HepG2 (cell line): ENCODE measurements around the gene EEIG1. TPM values are rescaled to one million over a fixed set of nuclear protein-coding genes. Genes with fewer than 3 reads are reported as not detected.

Experiments used
- GPN1 ChIP-seq: sonication (generic); formaldehyde crosslinking; IDR thresholded peaks from 2 replicates; pipeline ENCODE4 v1.5.1; 2020; ENCODE audit warnings: missing genetic modification reagents, borderline replicate concordance
- HNF1A ChIP-seq, 2 experiments: sonication (generic) in 1 of 2; formaldehyde crosslinking in 1 of 2; IDR thresholded peaks; 2 replicates each; pipeline versions ENCODE4 v1.4.0 to v1.6.1; 2016 to 2020; ENCODE audit warnings: borderline replicate concordance in 1 of 2, low read depth in 1 of 2, mild to moderate bottlenecking in 1 of 2, missing genetic modification reagents in 1 of 2
- IRX3 ChIP-seq: sonication (generic); formaldehyde crosslinking; IDR thresholded peaks from 2 replicates; pipeline ENCODE4 v1.8.1; 2023; ENCODE audit warnings: mild to moderate bottlenecking, low read depth, missing genetic modification reagents, borderline replicate concordance
- KDM5B ChIP-seq: sonication (generic); formaldehyde crosslinking; IDR thresholded peaks from 2 replicates; pipeline ENCODE4 v1.4.0; 2020; ENCODE audit warnings: missing genetic modification reagents, mild to moderate bottlenecking, borderline replicate concordance
- NR2F6 ChIP-seq, 2 experiments: IDR thresholded peaks; 2 replicates each; pipeline ENCODE4 v1.6.1; 2016; ENCODE audit warnings: antibody characterized with exemption in 1 of 2, mild to moderate bottlenecking in 1 of 2
- RBM22 ChIP-seq: fragments of 200-400 bp; formaldehyde crosslinking; optimal IDR thresholded peaks from 2 replicates; pipeline ENCODE3; 2017; ENCODE audit warnings: mild to moderate bottlenecking, low read length, moderate library complexity
- REL ChIP-seq: sonication (generic); formaldehyde crosslinking; conservative IDR thresholded peaks from 2 replicates; pipeline ENCODE4 v1.8.0; 2022; ENCODE audit warnings: mild to moderate bottlenecking, missing genetic modification reagents, moderate library complexity
- RFXAP ChIP-seq: sonication (generic); formaldehyde crosslinking; IDR thresholded peaks from 2 replicates; pipeline ENCODE4 v1.4.0; 2020; ENCODE audit warnings: missing genetic modification reagents, borderline replicate concordance
- RXRA ChIP-seq: sonication (generic); formaldehyde crosslinking; IDR thresholded peaks from 2 replicates; pipeline ENCODE4 v1.5.1; 2020; ENCODE audit warnings: missing genetic modification reagents
- ZMYM4 ChIP-seq: sonication (generic); formaldehyde crosslinking; IDR thresholded peaks from 2 replicates; pipeline ENCODE4 v1.8.1; 2023; ENCODE audit warnings: mild to moderate bottlenecking, missing genetic modification reagents
- ZNF256 ChIP-seq: sonication (generic); formaldehyde crosslinking; conservative IDR thresholded peaks from 2 replicates; pipeline ENCODE4 v1.4.0; 2020; ENCODE audit warnings: missing genetic modification reagents
- ZNF512B ChIP-seq: sonication (generic); formaldehyde crosslinking; IDR thresholded peaks from 2 replicates; pipeline ENCODE4 v1.5.1; 2020; ENCODE audit warnings: missing genetic modification reagents, mild to moderate bottlenecking, borderline replicate concordance
- ZNF790 ChIP-seq: sonication (generic); formaldehyde crosslinking; IDR thresholded peaks from 2 replicates; pipeline ENCODE4 v1.8.0; 2022; ENCODE audit warnings: missing genetic modification reagents, mild to moderate bottlenecking, borderline replicate concordance
- polyA plus RNA-seq, 8 experiments: library from polyadenylated mRNA; depleted of rRNA in 3 of 8; stranded (reverse) in 7 of 8; unstranded in 1 of 8; fragments of >200 nt; fragmentation: Illumina TruSeq in 4 of 8; extraction: Trizol in 4 of 8; gene quantifications; 2 replicates each; pipeline versions ENCODE4 v1.2.1 to v1.2.3, GENCODE V29; 2011 to 2016; ENCODE audit warnings: low read depth in 4 of 8, missing spikeins in 1 of 8, mixed read lengths in 1 of 8; ENCODE audit not compliant: insufficient read depth in 1 of 8
- total RNA-seq, 5 experiments: library from RNA; depleted of rRNA; stranded (reverse); fragments of >200 nt; fragmentation: Illumina TruSeq; extraction: Trizol; gene quantifications; 2 replicates each; pipeline ENCODE4 v1.2.3, GENCODE V29; 2016; ENCODE audit warnings: low read depth in 1 of 5
- TF ChIP-seq, protein P1 (sequence below): sonication (generic); formaldehyde crosslinking; IDR thresholded peaks from 2 replicates; pipeline ENCODE4 v1.8.1; 2023; ENCODE audit warnings: missing genetic modification reagents, inconsistent platforms, borderline replicate concordance
- TF ChIP-seq, protein P2 (sequence below): sonication (generic); formaldehyde crosslinking; IDR thresholded peaks from 2 replicates; pipeline ENCODE4 v1.4.0; 2020; ENCODE audit warnings: missing genetic modification reagents

Gene EEIG1
- total and polyA plus RNA-seq, 2 of the 13 experiments (the other 11 are each of a cell fraction or from before 2014, with no cell fraction given): 16.6 to 25.2 TPM

- TF ChIP-seq IRX3 (no peak), HNF1A (IDR thresholded peaks at IDR 0.05; ENCODE audit: low read depth) (no peak), HNF1A (CRISPR knock-in tag; IDR thresholded peaks at IDR 0.05; ENCODE audit: borderline replicate concordance) (no peak), REL (no peak), ZNF790 (no peak), ZMYM4 (CRISPR knock-in tag) (no peak), RBM22 (no peak), NR2F6 (IDR thresholded peaks at IDR 0.05) (no peak), NR2F6 (CRISPR knock-in tag; IDR thresholded peaks at IDR 0.05) (peak; percentile 40; the same call in 1 of the 2 replicates), ZNF256 (CRISPR knock-in tag) (no peak), ZNF512B (CRISPR knock-in tag) (no peak), RXRA (CRISPR knock-in tag) (peak; percentile 73; the same call in 1 of the 2 replicates), KDM5B (CRISPR knock-in tag) (no peak), GPN1 (CRISPR knock-in tag) (no peak), RFXAP (CRISPR knock-in tag) (no peak)
- TF ChIP-seq, protein P1, sequence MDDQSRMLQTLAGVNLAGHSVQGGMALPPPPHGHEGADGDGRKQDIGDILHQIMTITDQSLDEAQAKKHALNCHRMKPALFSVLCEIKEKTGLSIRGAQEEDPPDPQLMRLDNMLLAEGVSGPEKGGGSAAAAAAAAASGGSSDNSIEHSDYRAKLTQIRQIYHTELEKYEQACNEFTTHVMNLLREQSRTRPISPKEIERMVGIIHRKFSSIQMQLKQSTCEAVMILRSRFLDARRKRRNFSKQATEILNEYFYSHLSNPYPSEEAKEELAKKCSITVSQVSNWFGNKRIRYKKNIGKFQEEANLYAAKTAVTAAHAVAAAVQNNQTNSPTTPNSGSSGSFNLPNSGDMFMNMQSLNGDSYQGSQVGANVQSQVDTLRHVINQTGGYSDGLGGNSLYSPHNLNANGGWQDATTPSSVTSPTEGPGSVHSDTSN: no peak
- TF ChIP-seq, protein P2, sequence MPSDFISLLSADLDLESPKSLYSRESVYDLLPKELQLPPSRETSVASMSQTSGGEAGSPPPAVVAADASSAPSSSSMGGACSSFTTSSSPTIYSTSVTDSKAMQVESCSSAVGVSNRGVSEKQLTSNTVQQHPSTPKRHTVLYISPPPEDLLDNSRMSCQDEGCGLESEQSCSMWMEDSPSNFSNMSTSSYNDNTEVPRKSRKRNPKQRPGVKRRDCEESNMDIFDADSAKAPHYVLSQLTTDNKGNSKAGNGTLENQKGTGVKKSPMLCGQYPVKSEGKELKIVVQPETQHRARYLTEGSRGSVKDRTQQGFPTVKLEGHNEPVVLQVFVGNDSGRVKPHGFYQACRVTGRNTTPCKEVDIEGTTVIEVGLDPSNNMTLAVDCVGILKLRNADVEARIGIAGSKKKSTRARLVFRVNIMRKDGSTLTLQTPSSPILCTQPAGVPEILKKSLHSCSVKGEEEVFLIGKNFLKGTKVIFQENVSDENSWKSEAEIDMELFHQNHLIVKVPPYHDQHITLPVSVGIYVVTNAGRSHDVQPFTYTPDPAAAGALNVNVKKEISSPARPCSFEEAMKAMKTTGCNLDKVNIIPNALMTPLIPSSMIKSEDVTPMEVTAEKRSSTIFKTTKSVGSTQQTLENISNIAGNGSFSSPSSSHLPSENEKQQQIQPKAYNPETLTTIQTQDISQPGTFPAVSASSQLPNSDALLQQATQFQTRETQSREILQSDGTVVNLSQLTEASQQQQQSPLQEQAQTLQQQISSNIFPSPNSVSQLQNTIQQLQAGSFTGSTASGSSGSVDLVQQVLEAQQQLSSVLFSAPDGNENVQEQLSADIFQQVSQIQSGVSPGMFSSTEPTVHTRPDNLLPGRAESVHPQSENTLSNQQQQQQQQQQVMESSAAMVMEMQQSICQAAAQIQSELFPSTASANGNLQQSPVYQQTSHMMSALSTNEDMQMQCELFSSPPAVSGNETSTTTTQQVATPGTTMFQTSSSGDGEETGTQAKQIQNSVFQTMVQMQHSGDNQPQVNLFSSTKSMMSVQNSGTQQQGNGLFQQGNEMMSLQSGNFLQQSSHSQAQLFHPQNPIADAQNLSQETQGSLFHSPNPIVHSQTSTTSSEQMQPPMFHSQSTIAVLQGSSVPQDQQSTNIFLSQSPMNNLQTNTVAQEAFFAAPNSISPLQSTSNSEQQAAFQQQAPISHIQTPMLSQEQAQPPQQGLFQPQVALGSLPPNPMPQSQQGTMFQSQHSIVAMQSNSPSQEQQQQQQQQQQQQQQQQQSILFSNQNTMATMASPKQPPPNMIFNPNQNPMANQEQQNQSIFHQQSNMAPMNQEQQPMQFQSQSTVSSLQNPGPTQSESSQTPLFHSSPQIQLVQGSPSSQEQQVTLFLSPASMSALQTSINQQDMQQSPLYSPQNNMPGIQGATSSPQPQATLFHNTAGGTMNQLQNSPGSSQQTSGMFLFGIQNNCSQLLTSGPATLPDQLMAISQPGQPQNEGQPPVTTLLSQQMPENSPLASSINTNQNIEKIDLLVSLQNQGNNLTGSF (CRISPR knock-in tag): no peak
These were observed 28.9 kb upstream of the EEIG1 start (continued) for GRCh38 chr9:128009639-128010038.
